ENCODE data around the gene KRT72.
A peak's percentile ranks its signal among the peaks of the same experiment; 100 is the strongest.

The KRT72 gene

GRCh38 chr12:52611080-52611468 lies 9.8 kb upstream of the KRT72 start:
- Mint-ChIP-seq H3K9me3 (no peaks in the 10 kb centered on the region), H3K27me3 (peaks cover 12% of the 10 kb centered on the region), H3K4me3 (peak overlapping the region; percentile 50), H3K27ac (ENCODE audit: low read depth) (no peak overlapping the region), H3K36me3 (ENCODE audit: insufficient read depth) (peaks cover 1% of the 10 kb centered on the region), H3K4me1 (peaks cover 73% of the 10 kb centered on the region)
- no peak for ATAC-seq (replicated peaks; ENCODE audit: extremely low read depth, poor library complexity, severe bottlenecking)
- peak in 1 of 2 donors; percentile 9 for DNase-seq (ENCODE audit: low spot score in 2 of 2)

GRCh38 chr12:52608826-52609630 lies 7.8 kb upstream of the KRT72 start:
- H3K27ac Mint-ChIP-seq (ENCODE audit: low read depth) = no peak overlapping the region
- peaks cover 66% of the 10 kb centered on the region for H3K4me1 Mint-ChIP-seq

GRCh38 chr12:52608161-52608560 lies 6.9 kb upstream of the KRT72 start:
- Mint-ChIP-seq H3K4me3 (no peak overlapping the region), H3K4me1 (peaks cover 59% of the 10 kb centered on the region), H3K9me3 (no peaks in the 10 kb centered on the region), H3K27me3 (peaks cover 12% of the 10 kb centered on the region), H3K36me3 (ENCODE audit: insufficient read depth) (peaks cover 1% of the 10 kb centered on the region), H3K27ac (ENCODE audit: low read depth) (no peak overlapping the region)
- no peak for ATAC-seq (replicated peaks; ENCODE audit: extremely low read depth, poor library complexity, severe bottlenecking)
- no peak for DNase-seq (ENCODE audit: low spot score in 2 of 2)

More at GRCh38 chr12:52608826-52609630, 7.8 kb upstream of the KRT72 start:
- no peaks in the 10 kb centered on the region for H3K9me3 Mint-ChIP-seq
- peaks cover 12% of the 10 kb centered on the region for H3K27me3 Mint-ChIP-seq
- ATAC-seq (replicated peaks; ENCODE audit: extremely low read depth, poor library complexity, severe bottlenecking) = no peak
- peak overlapping the region; percentile 8 for H3K4me3 Mint-ChIP-seq
- DNase-seq (ENCODE audit: low spot score in 2 of 2) = no peak
- H3K36me3 Mint-ChIP-seq (ENCODE audit: insufficient read depth) = peaks cover 1% of the 10 kb centered on the region

DNA sequence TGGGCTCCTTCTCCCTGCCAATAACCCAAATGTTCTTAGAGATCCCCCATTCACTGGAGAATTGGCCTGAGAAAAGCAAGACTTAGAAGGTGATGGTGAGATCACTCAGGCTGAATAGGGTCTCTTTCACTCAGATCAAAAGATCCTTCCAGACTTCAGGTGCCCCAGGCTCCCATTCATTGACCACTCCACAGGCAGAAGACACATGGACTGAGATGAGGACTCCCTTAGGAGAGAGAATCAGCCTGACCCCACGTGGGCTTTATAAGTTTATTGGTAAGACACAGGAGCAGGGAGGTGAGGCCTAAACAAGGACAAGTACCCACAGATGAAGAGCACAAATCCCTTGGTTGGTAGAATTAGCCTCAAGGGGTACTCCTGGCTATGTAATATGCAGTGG lies 6.1 kb upstream of the KRT72 start:
- Mint-ChIP-seq H3K4me3 (no peak overlapping the region), H3K9me3 (no peaks in the 10 kb centered on the region), H3K4me1 (peaks cover 52% of the 10 kb centered on the region), H3K36me3 (ENCODE audit: insufficient read depth) (peaks cover 1% of the 10 kb centered on the region), H3K27ac (ENCODE audit: low read depth) (no peak overlapping the region), H3K27me3 (peaks cover 12% of the 10 kb centered on the region)
- no peak for ATAC-seq (replicated peaks; ENCODE audit: extremely low read depth, poor library complexity, severe bottlenecking)
- DNase-seq (ENCODE audit: low spot score in 2 of 2) = no peak

DNA sequence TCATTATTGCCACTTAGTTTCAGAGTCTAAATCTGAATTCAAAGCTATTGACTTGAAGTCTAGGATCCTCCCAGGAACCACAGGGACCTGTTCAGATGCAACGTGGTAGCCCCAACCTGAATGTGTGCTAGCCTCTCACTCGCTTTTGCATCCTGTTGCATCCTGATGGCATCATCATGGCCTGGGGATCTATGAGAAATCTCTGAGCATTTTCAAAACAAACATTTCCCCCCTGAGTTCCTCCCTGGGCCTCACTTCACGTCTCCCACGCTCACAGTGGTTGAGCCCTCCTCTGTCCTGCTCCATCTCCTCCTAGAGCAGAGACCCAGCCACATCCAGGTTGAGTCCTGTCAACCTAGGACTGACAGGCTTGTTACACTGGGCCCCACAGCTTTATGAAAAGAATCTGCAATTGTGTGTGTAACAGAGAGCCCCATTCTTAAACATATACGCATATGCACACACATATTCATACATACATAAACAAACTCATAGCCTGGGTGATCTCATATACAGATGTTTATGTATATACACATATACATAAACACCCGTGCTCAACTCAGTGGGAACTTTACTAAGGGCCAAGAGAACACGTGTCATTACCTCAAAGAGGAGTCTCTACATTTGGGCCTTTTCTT lies 5.4 kb upstream of the KRT72 start:
- Mint-ChIP-seq H3K9me3 (no peaks in the 10 kb centered on the region), H3K4me3 (no peak overlapping the region), H3K27ac (ENCODE audit: low read depth) (no peak overlapping the region), H3K27me3 (peaks cover 12% of the 10 kb centered on the region), H3K36me3 (ENCODE audit: insufficient read depth) (peaks cover under 1% of the 10 kb centered on the region), H3K4me1 (peaks cover 49% of the 10 kb centered on the region)
- ATAC-seq (replicated peaks; ENCODE audit: extremely low read depth, poor library complexity, severe bottlenecking) = no peak
- no peak for DNase-seq (ENCODE audit: low spot score in 2 of 2)

DNA sequence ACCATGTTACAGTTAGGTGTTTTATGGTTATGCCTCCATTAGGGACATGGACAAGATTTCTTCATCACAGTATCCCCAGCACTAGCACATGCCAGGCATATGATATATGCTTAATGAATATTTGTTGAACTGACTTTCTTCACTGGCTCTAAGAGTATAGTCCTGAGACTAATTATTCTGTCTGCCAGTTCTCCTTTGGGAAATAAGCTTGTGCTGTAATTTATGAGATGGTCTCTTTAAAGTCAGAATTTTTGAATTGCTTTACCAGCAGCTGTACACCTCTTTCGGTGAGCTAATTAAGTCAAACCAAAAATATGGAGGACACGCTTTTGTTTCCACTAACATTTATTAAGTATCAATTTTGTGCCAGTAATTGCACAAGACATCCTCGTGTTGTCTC lies 4.8 kb upstream of the KRT72 start:
- H3K36me3 Mint-ChIP-seq (ENCODE audit: insufficient read depth) = no peaks in the 10 kb centered on the region
- DNase-seq (ENCODE audit: low spot score in 2 of 2) (no peak), ATAC-seq (replicated peaks; ENCODE audit: extremely low read depth, poor library complexity, severe bottlenecking) (no peak)
- H3K4me1 Mint-ChIP-seq = peaks cover 45% of the 10 kb centered on the region
- peaks cover 12% of the 10 kb centered on the region for H3K27me3 Mint-ChIP-seq
- no peak overlapping the region for H3K27ac Mint-ChIP-seq (ENCODE audit: low read depth)
- H3K9me3 Mint-ChIP-seq = no peaks in the 10 kb centered on the region
- no peak overlapping the region for H3K4me3 Mint-ChIP-seq

GRCh38 chr12:52605542-52605941 lies 4.3 kb upstream of the KRT72 start:
- H3K9me3 Mint-ChIP-seq = no peaks in the 10 kb centered on the region
- no peak for ATAC-seq (replicated peaks; ENCODE audit: extremely low read depth, poor library complexity, severe bottlenecking)
- no peaks in the 10 kb centered on the region for H3K36me3 Mint-ChIP-seq (ENCODE audit: insufficient read depth)
- H3K4me1 Mint-ChIP-seq = peaks cover 41% of the 10 kb centered on the region
- no peak overlapping the region for H3K27ac Mint-ChIP-seq (ENCODE audit: low read depth)
- peaks cover 13% of the 10 kb centered on the region for H3K27me3 Mint-ChIP-seq
- no peak overlapping the region for H3K4me3 Mint-ChIP-seq
- no peak for DNase-seq (ENCODE audit: low spot score in 2 of 2)

- Mint-ChIP-seq H3K27me3 (peaks cover 20% of the 10 kb centered on the region), H3K36me3 (ENCODE audit: insufficient read depth) (no peaks in the 10 kb centered on the region), H3K9me3 (no peaks in the 10 kb centered on the region), H3K4me3 (no peak overlapping the region), H3K4me1 (peaks cover 34% of the 10 kb centered on the region), H3K27ac (ENCODE audit: low read depth) (no peak overlapping the region)
- DNase-seq (ENCODE audit: low spot score in 2 of 2) (no peak), ATAC-seq (replicated peaks; ENCODE audit: extremely low read depth, poor library complexity, severe bottlenecking) (peak; percentile 6)
Measured at GRCh38 chr12:52604859-52605258, 3.6 kb upstream of the KRT72 start.

DNA sequence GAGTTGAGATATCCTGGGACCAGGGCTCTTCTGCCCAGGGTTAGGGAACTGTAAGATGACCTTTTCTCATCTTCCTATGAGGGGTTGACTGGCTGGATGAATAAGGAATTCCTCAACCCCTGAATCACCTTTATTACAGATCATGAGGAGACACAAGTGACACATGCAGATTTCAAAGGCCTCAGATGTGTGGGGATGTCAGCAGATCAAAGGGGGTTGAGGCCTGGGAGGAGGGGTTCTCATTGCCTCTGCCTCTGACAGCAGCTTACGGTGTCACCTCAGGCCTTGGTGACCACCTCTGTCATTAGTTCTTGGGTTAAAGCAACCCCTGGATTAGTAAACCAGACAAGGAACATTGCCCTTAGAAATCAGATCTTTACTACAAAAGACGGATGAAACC lies 2.1 kb upstream of the KRT72 start:
- H3K27ac Mint-ChIP-seq (ENCODE audit: low read depth) = no peak overlapping the region
- no peak overlapping the region for H3K4me3 Mint-ChIP-seq
- H3K27me3 Mint-ChIP-seq = peaks cover 36% of the 10 kb centered on the region

GRCh38 chr12:52602552-52602951 lies 1.3 kb upstream of the KRT72 start:
- H3K27me3 Mint-ChIP-seq = peaks cover 38% of the 10 kb centered on the region
- H3K27ac Mint-ChIP-seq (ENCODE audit: low read depth) = no peak overlapping the region
- peaks cover 16% of the 10 kb centered on the region for H3K4me1 Mint-ChIP-seq
- H3K9me3 Mint-ChIP-seq = no peaks in the 10 kb centered on the region
- no peaks in the 10 kb centered on the region for H3K36me3 Mint-ChIP-seq (ENCODE audit: insufficient read depth)
- H3K4me3 Mint-ChIP-seq = no peak overlapping the region
- DNase-seq (ENCODE audit: low spot score in 2 of 2) = no peak
- no peak for ATAC-seq (replicated peaks; ENCODE audit: extremely low read depth, poor library complexity, severe bottlenecking)

More for the DNA sequence above, 2.1 kb upstream of the KRT72 start:
- DNase-seq (ENCODE audit: low spot score in 2 of 2) (no peak), ATAC-seq (replicated peaks; ENCODE audit: extremely low read depth, poor library complexity, severe bottlenecking) (no peak)
- H3K9me3 Mint-ChIP-seq = no peaks in the 10 kb centered on the region
- peaks cover 21% of the 10 kb centered on the region for H3K4me1 Mint-ChIP-seq
- no peaks in the 10 kb centered on the region for H3K36me3 Mint-ChIP-seq (ENCODE audit: insufficient read depth)

DNA sequence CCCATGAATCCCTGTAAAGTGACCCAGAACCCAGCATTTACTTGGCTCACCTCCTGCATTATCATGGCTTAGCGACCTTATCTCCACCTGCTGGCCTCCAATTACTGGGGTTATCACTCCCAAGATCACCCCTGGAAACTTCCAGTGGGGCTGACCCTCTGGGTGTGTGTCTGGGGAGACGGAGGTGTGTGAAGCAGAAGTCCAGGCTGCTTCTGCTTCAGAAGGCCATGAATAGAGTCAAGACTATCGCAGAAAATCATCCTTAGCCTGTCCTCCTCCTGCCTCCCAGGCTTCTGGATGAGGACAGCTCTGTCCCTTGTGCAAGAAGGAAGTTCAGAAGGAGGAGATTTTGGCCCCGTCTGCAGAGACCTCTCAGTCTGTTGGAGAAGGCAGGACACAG lies 408 bp upstream of the KRT72 start:
- Mint-ChIP-seq H3K36me3 (ENCODE audit: insufficient read depth) (no peaks in the 10 kb centered on the region), H3K4me1 (peaks cover 8% of the 10 kb centered on the region), H3K9me3 (no peaks in the 10 kb centered on the region), H3K4me3 (no peak overlapping the region), H3K27me3 (peaks cover 29% of the 10 kb centered on the region), H3K27ac (ENCODE audit: low read depth) (no peak overlapping the region)
- ATAC-seq (replicated peaks; ENCODE audit: extremely low read depth, poor library complexity, severe bottlenecking) = no peak
- DNase-seq (ENCODE audit: low spot score in 2 of 2) = no peak

GRCh38 chr12:52600475-52600874 lies 788 bp downstream of the KRT72 start:
- H3K4me1 Mint-ChIP-seq = peaks cover under 1% of the 10 kb centered on the region
- H3K9me3 Mint-ChIP-seq = no peaks in the 10 kb centered on the region
- no peaks in the 10 kb centered on the region for H3K36me3 Mint-ChIP-seq (ENCODE audit: insufficient read depth)
- no peak overlapping the region for H3K4me3 Mint-ChIP-seq
- ATAC-seq (replicated peaks; ENCODE audit: extremely low read depth, poor library complexity, severe bottlenecking) (no peak), DNase-seq (ENCODE audit: low spot score in 2 of 2) (no peak)
- peaks cover 29% of the 10 kb centered on the region for H3K27me3 Mint-ChIP-seq
- H3K27ac Mint-ChIP-seq (ENCODE audit: low read depth) = no peak overlapping the region

DNA sequence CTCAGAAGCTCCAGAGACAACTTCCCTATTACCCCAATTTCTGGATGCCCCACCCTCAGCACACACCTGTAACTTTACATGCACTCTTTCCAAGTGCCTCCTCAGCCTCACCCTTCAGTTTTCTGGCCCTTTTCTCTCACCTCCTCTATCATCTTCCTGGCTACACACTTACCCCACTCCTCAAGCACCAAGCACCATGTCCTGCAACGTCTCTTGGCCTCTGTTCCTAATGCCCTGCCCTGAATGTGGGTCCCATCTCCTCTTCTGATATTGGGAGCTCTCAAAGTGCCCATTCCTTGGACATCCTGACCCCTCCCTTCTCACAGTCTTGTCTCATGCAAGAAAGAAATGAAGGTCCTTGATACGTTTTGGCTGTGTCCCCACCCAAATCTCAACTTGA lies 1.2 kb downstream of the KRT72 start:
- H3K27me3 Mint-ChIP-seq = peaks cover 29% of the 10 kb centered on the region
- H3K36me3 Mint-ChIP-seq (ENCODE audit: insufficient read depth) = no peaks in the 10 kb centered on the region
- H3K27ac Mint-ChIP-seq (ENCODE audit: low read depth) = no peak overlapping the region
- H3K4me3 Mint-ChIP-seq = no peak overlapping the region
- ATAC-seq (replicated peaks; ENCODE audit: extremely low read depth, poor library complexity, severe bottlenecking) (no peak), DNase-seq (ENCODE audit: low spot score in 2 of 2) (no peak)
- H3K4me1 Mint-ChIP-seq = no peaks in the 10 kb centered on the region
- H3K9me3 Mint-ChIP-seq = no peaks in the 10 kb centered on the region

Data from central memory CD8-positive, alpha-beta T cell (primary cell).